Progenitor cell of endocrine pancreas (in vitro differentiated cells): ENCODE results near the gene MMRN2. TPM values are rescaled to one million over a fixed set of nuclear protein-coding genes. Genes with fewer than 3 reads are reported as not detected.

ENCODE experiments used
- DNase-seq: peaks from one replicate; pipeline ENCODE4 v3.0.0; 2021; ENCODE audit warnings: low spot score; ENCODE audit not compliant: unreplicated experiment
- H3K27ac Mint-ChIP-seq: 2 replicates; pipeline ENCODE4 v1.8.0; 2021; ENCODE audit warnings: mild to moderate bottlenecking, moderate library complexity, mixed read lengths
- H3K27me3 Mint-ChIP-seq: 2 replicates; pipeline ENCODE4 v1.8.0; 2021; ENCODE audit warnings: mixed read lengths
- H3K36me3 Mint-ChIP-seq: 2 replicates; pipeline ENCODE4 v1.8.0; 2022; ENCODE audit warnings: mixed read lengths; ENCODE audit not compliant: insufficient read depth
- H3K4me1 Mint-ChIP-seq: 2 replicates; pipeline ENCODE4 v1.8.0; 2021; ENCODE audit warnings: low read depth, mixed read lengths
- H3K4me3 Mint-ChIP-seq: 2 replicates; pipeline ENCODE4 v1.8.0; 2021; ENCODE audit warnings: low read depth, mild to moderate bottlenecking, moderate library complexity, mixed read lengths
- H3K9me3 Mint-ChIP-seq: 2 replicates; pipeline ENCODE4 v1.8.0; 2021; ENCODE audit warnings: low read depth, mixed read lengths
- total RNA-seq: library from RNA; stranded (reverse); gene quantifications from 2 replicates; pipeline ENCODE4 v1.2.1, GENCODE V29; 2021
- TF ChIP-seq, protein P1 (sequence below): fragments of 200-600 bp; sonication (generic); IDR thresholded peaks from one replicate; pipeline ENCODE4 v1.5.0; 2021; ENCODE audit warnings: antibody characterized with exemption, mild to moderate bottlenecking; ENCODE audit not compliant: unreplicated experiment

Gene MMRN2
- total RNA-seq, 1 donor from 2014 or later, result 1.5 TPM

DNA sequence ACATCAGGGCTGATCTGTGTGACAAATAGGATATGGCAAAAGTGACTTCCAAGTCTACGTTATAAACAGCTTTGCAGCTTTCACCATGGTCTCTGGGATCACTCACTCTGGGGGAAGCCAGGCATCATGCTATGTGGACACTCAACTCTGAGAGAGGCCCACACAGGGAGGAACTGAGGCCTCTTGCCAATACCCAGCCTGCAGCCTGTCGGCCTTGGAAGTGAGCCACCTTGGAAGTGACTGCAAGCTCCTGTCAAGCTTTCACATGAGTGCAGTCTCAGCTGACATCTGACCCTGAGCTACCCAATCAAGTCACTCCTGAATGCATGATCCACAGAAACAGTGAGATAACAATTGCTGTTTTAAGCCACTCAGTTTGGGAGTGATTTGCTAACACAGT lies 56.5 kb downstream of the MMRN2 start:
- Mint-ChIP-seq H3K4me3 (no peak overlapping the region), H3K4me1 (peaks cover 3% of the 10 kb centered on the region), H3K27me3 (no peaks in the 10 kb centered on the region), H3K27ac (no peak overlapping the region), H3K9me3 (no peaks in the 10 kb centered on the region), H3K36me3 (peaks cover 21% of the 10 kb centered on the region)
- DNase-seq, result no peak
- TF ChIP-seq, protein P1, sequence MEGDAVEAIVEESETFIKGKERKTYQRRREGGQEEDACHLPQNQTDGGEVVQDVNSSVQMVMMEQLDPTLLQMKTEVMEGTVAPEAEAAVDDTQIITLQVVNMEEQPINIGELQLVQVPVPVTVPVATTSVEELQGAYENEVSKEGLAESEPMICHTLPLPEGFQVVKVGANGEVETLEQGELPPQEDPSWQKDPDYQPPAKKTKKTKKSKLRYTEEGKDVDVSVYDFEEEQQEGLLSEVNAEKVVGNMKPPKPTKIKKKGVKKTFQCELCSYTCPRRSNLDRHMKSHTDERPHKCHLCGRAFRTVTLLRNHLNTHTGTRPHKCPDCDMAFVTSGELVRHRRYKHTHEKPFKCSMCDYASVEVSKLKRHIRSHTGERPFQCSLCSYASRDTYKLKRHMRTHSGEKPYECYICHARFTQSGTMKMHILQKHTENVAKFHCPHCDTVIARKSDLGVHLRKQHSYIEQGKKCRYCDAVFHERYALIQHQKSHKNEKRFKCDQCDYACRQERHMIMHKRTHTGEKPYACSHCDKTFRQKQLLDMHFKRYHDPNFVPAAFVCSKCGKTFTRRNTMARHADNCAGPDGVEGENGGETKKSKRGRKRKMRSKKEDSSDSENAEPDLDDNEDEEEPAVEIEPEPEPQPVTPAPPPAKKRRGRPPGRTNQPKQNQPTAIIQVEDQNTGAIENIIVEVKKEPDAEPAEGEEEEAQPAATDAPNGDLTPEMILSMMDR, result no peak

DNA sequence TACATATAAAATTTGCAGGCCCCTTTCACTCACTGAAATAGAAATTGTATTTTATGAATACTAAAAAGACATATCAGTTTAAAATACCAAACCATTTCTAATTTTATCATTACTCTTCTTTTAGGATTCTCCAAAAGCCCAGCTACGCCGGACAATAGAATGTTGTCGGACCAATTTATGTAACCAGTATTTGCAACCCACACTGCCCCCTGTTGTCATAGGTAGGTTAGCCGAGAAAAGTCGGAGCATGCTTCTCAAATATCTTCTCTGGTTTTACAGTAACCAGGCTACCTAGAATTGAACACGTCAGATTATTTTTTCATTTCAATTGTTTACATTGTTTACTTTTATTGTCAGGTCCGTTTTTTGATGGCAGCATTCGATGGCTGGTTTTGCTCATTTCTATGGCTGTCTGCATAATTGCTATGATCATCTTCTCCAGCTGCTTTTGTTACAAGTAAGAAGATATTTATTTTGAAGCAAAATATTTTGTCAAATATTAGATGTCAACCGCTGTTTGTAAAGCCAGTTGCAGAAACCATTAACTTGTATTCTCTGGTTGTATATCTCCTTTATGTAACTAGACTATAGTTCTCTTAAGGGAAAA lies 57.6 kb downstream of the MMRN2 start:
- Mint-ChIP-seq H3K27ac (no peak overlapping the region), H3K4me1 (peaks cover 3% of the 10 kb centered on the region), H3K36me3 (peaks cover 15% of the 10 kb centered on the region), H3K9me3 (no peaks in the 10 kb centered on the region), H3K27me3 (no peaks in the 10 kb centered on the region), H3K4me3 (no peak overlapping the region)
- peak; percentile 30 for DNase-seq
- TF ChIP-seq, protein P1, result peak; percentile 83

DNA sequence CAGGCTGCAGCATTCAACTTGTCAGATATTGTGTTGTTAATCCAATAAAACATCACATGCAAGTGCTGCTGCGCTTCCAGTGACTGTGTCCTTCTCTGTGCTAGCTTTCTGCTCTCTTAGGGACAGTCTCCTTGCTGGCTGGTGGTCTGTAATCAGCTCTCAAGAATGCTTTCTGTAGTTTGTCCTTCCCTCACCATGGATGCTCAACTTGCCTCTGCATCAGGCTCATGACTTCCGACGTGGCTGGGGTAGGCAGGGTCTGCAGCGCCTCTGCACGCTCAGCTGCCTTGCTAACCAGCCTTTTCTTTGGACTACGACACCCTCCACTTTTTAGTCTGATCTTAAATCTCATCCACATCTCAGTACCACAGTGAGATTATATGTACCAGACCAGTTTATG lies 58.3 kb downstream of the MMRN2 start:
- H3K27ac Mint-ChIP-seq, result no peak overlapping the region
- H3K36me3 Mint-ChIP-seq, result peaks cover 14% of the 10 kb centered on the region
- DNase-seq, result no peak
- TF ChIP-seq, protein P1, result no peak
- H3K27me3 Mint-ChIP-seq, result no peaks in the 10 kb centered on the region
- H3K4me1 Mint-ChIP-seq, result peaks cover 3% of the 10 kb centered on the region
- H3K4me3 Mint-ChIP-seq, result no peak overlapping the region
- H3K9me3 Mint-ChIP-seq, result no peaks in the 10 kb centered on the region

DNA sequence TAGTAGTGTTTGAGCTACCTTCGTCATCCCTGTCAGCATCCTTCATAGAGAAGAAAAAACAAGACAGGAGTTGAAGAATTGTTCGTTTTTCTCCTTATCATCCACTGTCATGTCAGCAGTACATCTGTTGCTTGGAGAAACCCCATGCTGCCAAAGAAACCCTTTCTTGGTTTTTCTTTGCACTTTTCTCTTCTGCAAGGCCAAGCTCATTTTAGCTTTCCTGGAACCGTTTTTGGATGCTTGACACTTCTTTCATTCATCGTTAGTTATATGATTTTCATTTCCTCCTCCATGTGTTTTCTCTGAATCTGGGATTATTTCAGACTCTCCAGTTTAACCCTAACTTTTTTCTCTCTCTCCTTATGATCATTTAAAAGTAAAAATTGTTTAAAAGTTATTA lies 58.9 kb downstream of the MMRN2 start:
- H3K27me3 Mint-ChIP-seq, result no peaks in the 10 kb centered on the region
- TF ChIP-seq, protein P1, result no peak
- H3K4me3 Mint-ChIP-seq, result no peak overlapping the region
- H3K36me3 Mint-ChIP-seq, result peaks cover 15% of the 10 kb centered on the region
- no peak for DNase-seq
- H3K9me3 Mint-ChIP-seq, result no peaks in the 10 kb centered on the region
- H3K4me1 Mint-ChIP-seq, result peaks cover 3% of the 10 kb centered on the region
- no peak overlapping the region for H3K27ac Mint-ChIP-seq

DNA sequence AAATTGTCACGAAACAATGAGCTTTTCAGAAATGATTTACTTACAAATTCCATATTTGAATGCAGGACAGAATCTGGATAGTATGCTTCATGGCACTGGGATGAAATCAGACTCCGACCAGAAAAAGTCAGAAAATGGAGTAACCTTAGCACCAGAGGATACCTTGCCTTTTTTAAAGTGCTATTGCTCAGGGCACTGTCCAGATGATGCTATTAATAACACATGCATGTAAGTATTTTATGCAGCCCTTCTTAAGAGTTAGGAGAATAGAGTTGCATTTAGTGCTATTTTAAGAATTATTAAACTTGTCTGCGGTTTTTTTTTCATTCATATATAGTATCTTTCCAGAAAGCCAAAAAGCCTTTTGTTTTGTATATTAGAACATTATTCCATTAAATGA lies 67.4 kb downstream of the MMRN2 start:
- Mint-ChIP-seq H3K4me3 (no peak overlapping the region), H3K36me3 (peaks cover 18% of the 10 kb centered on the region), H3K9me3 (no peaks in the 10 kb centered on the region), H3K27ac (no peak overlapping the region), H3K27me3 (no peaks in the 10 kb centered on the region), H3K4me1 (no peaks in the 10 kb centered on the region)
- TF ChIP-seq, protein P1, result no peak
- DNase-seq, result no peak
